Erythroblast (primary cell): ENCODE results near the gene FOXO6.

Experiments used
- GATA1 ChIP-seq: IDR thresholded peaks from 2 replicates; pipeline ENCODE4 v1.6.1; 2011; ENCODE audit warnings: low read depth, mild to moderate bottlenecking, control low read depth, low read length, moderate library complexity
- POLR2A ChIP-seq: IDR thresholded peaks from 2 replicates; pipeline ENCODE4 v1.6.1; 2011; ENCODE audit warnings: mild to moderate bottlenecking, low read length

GRCh38 chr1:41411229-41411628 lies 50.0 kb downstream of the FOXO6 start:
- TF ChIP-seq GATA1 = no peak
- TF ChIP-seq POLR2A = no peak
